ENCODE measurements around the gene OGG1.
A peak's percentile ranks its signal among the peaks of the same experiment; 100 is the strongest.
"Not testable (repeated sequence)": the region's sequence is repeated elsewhere in the genome, so short reads cannot be mapped to it uniquely, and the experiment has no call there.

The OGG1 gene

DNA sequence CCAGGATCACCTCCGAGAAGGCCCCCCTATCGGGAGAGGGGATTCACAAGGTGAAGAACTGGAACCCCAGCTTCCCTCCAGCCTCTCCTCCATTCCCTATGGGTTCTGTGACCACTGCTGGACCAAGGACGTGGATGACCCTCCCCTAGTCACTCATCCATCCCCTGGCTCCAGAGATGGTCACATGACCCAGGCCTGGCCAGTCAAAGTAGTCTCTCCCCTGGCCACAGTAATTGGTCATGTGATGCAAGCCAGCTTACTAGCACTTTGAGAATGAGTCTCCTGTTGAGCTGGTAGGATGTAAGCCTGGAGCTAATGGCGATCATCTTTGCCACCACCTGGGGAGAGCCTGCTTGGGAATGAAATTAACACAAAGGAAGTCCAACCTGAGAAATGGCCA lies 16.1 kb downstream of the OGG1 start:
- no peak for DNase-seq

DNA sequence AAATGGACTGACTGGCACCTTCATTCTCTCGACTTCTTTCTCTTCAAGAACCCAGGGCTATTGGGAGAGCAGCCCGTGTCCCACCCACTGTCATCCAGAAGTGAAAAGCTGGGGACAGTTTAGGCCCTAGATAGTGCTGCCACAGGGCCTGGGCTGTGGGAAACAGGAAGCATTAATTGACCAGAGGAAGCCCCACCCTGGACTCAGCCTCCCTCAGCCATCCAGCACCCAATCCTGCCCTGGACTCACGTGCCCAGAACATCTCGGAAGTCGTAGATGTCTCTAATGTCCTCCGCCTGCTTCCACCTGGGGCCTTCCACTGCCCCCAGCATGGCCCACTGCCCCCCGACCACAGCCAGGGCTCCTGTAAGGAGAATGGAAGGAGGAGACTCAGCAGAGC lies 17.7 kb downstream of the OGG1 start:
- no peak for DNase-seq

DNA sequence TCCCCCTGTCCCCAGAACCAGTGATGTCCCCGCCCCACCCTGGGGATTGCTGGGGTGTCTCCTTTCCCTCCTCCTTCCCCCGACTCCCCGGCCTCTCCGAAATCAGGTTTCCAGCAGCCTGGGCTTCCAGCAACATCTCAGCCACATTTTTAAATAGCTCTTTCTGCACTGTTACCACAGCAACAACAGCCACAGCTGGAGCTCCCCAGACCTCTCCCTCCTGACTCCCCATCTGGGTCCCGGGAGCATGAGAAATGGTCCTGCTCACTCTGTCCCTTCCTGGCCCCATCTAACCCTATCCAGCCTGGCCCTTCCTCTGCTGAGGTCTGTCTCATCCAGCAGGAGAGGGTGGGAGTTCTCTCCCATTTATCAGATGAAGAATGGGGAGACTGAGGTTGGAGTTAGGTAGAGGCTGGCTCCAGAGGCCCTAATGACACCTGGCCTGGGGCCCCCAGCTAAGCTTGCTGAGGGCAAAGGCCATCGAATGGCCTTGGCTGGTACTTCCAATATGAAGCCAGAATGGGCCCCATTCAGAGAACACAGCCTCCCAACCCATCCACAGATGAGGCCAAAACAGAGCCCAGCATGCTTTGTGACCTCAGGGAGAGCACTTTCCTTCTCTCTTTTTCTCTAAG lies 18.5 kb downstream of the OGG1 start:
- no peak for DNase-seq

- no peak for DNase-seq
These were observed 19.3 kb downstream of the OGG1 start for GRCh38 chr3:9769012-9769411.

DNA sequence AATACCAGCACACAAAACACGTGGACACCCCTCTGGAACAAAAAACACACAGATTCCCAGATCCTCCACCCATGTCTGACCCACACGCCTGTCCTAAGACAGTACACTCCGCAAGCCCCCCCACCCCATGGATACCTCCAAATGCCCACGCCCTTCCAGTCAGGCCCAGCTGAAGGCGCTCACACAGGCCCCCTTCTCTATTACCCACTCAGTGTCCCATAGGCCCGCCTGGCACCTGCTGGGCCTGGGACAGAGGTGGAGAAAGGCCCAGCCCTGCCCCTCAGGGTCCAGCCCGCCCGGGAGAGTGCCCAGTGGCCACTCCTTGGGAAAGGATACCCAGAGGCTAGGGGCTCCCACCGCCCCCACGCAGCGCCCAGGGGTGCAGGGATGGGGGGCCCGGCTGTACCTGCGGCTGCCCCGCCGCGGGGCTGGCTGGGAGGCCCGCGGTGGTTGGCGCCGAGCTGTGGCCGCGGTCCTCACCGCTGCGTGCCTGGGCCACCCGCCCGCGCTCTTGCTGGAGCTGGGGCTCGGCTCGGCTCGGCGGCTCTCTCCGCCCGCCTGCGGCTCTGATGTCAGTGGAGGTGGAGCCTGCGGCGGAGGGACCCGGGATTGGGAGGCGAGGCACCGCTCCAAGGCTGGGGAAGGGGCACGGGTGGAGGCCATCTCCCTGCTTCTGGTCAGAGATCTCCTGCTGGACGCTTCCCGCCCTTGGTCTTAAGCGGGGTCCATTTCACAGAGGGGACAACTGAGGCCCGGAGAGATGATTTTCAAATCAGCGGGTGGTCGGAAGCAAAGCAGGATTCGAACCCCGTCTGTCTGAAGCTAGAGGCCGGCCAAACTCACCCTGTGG lies 19.9 kb downstream of the OGG1 start, which contains the start of gene CAMK1:
Gene CAMK1, minus strand, starts transcription at position 522 of the 850 bp plus-strand sequence. CDS start 2,198 bp downstream, outside the sequence.
- peak; percentile 73 for DNase-seq

DNA sequence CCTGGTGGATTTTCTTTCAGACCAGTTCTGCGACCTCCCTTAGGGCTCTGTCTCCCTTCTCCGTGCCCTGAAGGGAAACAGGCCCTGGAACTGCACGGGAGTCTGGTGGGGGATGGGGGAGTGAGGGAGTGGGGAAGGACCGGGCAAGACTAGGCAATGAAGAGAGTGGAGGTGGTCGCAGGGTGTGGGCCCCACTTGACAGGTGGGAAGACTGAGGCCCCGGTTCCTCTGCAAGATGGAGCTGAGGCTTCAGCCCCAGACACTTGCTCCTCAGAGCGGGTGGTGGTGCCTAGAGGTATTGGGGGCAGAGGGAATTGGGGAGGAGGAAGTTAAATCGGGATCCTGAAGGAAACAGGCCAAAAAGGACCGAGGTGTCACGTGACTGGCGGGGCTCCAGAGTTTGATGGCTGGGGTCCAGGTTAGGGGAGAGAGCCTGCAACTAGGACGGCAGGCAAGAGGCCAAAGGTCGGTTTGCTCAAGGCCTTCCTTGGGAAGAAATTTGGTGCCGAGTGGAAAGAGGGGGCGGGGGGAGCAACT lies 20.6 kb downstream of the OGG1 start:
- DNase-seq = no peak

DNA sequence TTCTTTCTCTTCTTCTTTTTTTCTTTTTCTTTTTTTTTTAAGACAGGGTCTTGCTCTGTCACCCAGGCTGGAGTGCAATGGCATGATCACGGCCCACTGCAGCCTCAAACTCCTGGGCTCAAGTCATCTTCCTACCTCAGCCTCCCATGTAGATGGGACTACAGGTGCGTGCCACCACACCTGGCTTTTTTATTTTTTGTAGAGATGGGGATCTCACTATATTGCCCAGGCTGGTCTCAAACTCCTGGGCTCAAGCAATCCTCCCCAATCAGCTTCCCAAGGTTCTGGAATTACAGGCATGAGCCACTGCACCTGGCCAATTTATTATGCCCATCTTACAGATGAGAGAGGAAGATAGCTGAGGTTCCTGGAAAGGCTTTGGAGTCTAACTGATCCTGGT lies 21.3 kb downstream of the OGG1 start:
- DNase-seq = not testable (repeated sequence)

GRCh38 chr3:9776896-9777693 lies 27.3 kb downstream of the OGG1 start:
- no peak for DNase-seq

DNA sequence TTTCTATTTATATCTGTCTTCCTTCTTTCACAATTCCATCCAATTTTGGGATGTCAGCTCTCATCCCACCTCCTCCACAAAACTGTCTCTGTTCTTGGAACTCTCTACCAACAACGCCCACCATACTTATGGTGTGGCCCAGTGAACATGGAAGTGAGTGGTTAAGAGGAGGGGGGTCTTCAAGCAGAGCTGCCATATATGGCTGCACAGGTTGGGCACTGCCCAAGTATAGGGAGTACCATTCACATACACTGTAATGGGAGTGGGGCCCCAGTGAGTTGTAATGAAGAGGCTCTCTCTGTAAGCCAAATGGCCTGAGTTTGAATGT lies 27.9 kb downstream of the OGG1 start:
- no peak for DNase-seq

DNA sequence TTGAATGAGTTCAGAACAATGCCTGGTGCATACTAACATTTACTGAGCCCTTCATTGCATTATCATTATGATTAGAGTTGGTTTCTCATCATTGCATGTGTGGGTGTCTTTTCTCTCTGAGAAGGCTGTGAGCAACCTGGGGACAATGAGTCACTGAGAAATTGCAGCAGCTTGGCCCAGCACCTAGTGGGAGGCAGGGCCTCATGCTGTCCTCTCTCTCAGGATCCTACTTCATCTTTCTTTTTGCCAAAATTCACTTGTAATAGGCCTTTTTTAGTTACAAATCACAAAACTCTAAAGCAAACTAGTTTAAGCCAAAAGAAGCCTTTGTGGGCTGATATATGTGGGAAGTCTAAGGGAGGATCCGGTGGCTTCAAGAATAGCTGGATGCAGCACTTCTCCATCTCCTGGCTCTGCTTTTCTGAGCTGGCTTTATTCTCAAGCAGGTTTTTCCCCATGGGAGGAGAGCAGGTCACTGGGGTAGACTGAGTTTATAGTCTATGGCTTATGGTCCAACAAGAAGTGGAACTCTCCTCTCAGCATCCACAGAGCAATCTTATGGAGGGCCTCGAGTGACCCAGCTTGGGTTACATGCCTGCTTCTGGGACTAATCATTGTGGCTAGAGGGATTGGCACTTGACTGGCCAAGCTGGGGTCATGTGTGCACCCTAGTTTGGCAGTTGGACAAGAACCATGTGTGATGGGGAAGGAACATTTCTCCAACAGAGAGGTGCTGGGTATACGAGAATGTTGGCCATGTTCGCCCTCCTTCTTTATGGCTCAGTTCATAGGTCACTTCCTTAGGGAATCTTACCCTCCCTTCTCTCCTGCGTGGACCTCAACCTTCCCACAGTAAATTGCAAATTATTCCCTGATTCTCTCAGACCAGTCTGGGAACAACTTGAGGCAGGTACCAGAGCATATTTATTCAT lies 28.7 kb downstream of the OGG1 start:
- peak; percentile 66 for DNase-seq

DNA sequence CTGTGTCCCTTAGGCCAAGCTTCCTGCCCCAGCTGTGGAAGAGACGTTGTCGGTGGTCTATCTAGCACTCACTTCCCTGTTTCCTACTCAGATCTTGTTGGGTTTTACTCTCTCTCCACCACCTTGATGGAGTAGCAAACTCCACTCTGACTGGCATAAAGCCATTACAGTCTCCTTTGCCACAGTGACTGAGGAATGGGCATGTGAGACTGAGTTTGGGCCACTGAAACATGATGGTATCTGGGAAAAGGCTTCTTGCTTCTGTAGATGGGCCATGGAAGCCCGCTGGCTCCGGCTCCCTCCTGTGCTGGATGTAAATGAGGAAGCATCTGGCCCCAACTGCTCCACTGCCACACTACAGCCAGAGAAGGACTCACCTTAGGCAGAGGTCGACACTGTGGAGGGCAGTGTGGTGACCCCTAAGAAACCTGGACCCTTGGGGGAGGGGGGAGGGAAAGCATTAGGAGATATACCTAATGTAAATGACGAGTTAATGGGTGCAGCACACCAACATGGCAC lies 29.4 kb downstream of the OGG1 start:
- no peak for DNase-seq

GRCh38 chr3:9779721-9780457 lies 30.1 kb downstream of the OGG1 start:
- no peak for DNase-seq

DNA sequence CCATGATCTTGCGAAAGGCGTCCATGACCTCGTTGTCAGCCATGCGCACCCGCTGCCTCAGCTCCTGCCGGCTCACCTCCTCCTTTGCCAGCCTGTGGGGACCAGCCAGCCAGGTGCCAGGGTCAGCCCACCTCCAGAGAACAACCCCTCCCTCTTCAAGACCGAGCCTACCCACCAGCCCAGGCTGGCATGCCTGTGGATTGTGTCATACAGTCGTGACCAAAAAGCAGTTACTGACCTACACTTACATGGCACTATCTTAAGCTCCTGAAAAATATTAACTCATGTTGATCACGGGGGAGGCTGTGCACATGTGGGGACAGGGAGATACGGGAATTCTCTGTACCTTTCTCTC lies 30.7 kb downstream of the OGG1 start:
- no peak for DNase-seq

DNA sequence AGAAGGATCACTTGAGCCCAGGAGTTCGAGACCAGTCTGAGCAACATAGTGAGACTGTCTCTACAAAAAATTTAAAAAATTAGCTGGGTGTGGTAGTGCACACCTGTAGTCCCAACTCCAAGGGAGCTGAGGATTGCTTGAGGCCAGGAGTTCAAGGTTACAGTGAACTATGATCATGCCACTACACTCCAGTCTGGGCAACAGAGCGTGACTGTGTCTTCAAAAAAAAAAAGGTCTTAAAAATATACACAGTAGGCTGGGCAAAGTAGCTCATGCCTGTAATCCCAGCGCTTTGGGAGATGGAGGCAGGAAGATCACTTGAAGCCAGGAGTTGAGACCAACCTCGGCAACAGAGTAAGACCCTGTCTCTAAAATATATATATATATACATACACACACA lies 31.2 kb downstream of the OGG1 start:
- no peak for DNase-seq

DNA sequence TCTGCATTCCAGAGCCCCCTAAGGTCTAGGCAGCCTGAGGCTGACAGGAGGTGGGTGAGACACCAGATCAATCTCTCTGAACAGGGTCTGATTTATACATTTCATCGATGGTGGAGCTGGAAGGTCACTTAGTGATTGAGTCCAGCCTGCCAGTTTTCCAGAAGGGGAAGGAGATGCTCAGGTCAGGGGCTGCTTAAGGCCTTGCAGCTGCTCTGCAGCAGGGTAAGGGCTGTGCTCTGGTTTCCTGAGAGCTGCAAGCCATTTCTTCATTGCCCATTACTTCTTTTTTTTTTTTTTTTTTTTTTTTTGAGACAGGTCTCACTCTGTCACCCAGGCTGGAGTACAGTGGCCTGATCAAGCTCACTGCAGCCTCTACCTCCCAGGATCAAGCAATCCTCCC lies 31.8 kb downstream of the OGG1 start:
- no peak for DNase-seq

DNA sequence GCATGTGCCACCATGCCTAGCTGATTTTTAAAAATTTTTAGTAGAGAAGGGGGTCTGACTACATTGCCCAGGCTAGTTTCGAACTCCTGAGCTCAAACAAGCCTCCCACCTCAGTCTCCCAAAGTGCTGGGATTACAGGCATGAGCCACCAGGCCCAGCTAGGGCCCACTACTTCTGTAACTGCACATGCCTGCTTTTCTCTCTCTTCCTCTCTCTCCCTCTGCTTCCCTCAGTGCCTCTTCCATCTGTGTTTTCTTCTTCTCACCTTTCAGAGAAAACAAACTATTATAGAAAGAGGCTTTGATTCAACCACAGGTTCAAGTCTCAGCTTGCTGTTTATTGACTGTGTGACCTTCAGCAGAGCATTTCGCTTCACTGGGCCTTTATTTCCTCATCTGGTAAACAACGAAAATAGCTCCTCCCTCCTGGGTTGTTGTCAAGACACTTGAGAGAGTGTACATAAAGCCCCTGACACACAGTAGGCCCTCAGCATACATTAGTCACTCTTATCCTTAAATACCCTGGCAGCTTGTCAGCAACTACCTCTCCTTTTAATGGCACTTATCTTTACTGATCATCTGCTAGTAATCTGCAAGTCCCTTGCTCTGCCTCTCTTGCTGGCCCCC lies 32.3 kb downstream of the OGG1 start:
- no peak for DNase-seq

GRCh38 chr3:9782770-9783169 lies 33.0 kb downstream of the OGG1 start:
- no peak for DNase-seq

DNA sequence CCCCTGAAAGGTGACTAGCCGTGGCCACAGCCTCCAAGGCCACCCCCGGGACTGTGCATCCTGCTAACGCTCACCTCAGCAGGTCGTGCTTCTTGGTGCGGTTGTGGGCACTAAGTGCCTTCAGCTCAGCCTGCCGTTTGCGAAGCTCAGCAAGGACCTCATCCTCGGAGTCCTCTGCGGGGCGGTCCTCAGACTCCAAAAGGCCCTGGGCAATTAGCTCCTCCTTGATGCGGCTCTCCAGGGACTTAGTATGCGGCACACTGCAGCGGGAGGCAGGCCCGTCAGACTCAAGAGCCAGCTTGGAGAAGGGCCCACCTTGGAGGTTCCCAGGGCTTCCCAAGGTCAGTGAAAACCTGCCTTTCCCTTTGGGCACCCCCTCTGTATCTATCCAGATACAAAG lies 34.2 kb downstream of the OGG1 start:
- DNase-seq = no peak

- DNase-seq = peak; percentile 59
These were observed 35.2 kb downstream of the OGG1 start for GRCh38 chr3:9784965-9785364.

- DNase-seq = no peak
These were observed 35.9 kb downstream of the OGG1 start for GRCh38 chr3:9785602-9786001.

Measured in fibroblast of skin of abdomen (primary cell).